ENCODE data around the gene MFSD6L.

GRCh38 chr17:8822401-8823035, 23.4 kb upstream of the MFSD6L start:
- no peak for TF ChIP-seq CTCF (IDR thresholded peaks at IDR 0.05; ENCODE audit: low read depth, low read length, poor library complexity, severe bottlenecking)
- TF ChIP-seq EZH2phosphoT487 (IDR thresholded peaks at IDR 0.05; ENCODE audit: borderline replicate concordance, low read length): no peak
